Naive B cell (primary cell): ENCODE results near the gene AKAP13. TPM values are rescaled to one million over a fixed set of nuclear protein-coding genes. Genes with fewer than 3 reads are reported as not detected.

Source experiments
- ATAC-seq, 2 donors: fragments of 150-1000 bp; cut with Tn5 transposase; 2 replicates each; pipeline ENCODE4 v1.10.0; 2021; ENCODE audit warnings: low read depth in 2 of 2, mild to moderate bottlenecking in 2 of 2, moderate library complexity in 2 of 2
- DNase-seq: peaks from one replicate; pipeline ENCODE4 v3.0.0; 2022
- H3K27ac Mint-ChIP-seq, 6 donors: one replicate each; pipeline ENCODE4 v1.8.0; 2020 to 2022; ENCODE audit warnings: mild to moderate bottlenecking in 6 of 6, mixed read lengths in 6 of 6, moderate library complexity in 5 of 6, inconsistent platforms in 2 of 6
- H3K27me3 Mint-ChIP-seq, 3 donors: one replicate each; pipeline ENCODE4 v1.8.0; 2021 to 2022; ENCODE audit warnings: mixed read lengths in 3 of 3, mild to moderate bottlenecking in 1 of 3
- H3K36me3 Mint-ChIP-seq, 2 donors: one replicate each; pipeline ENCODE4 v1.8.0; 2020 to 2022; ENCODE audit warnings: mixed read lengths in 2 of 2, inconsistent platforms in 1 of 2, mild to moderate bottlenecking in 1 of 2
- H3K4me1 Mint-ChIP-seq, 3 donors: one replicate each; pipeline ENCODE4 v1.8.0; 2020 to 2022; ENCODE audit warnings: mixed read lengths in 3 of 3, inconsistent platforms in 1 of 3, mild to moderate bottlenecking in 1 of 3, moderate library complexity in 1 of 3
- H3K4me3 Mint-ChIP-seq, 8 donors: one replicate each; pipeline ENCODE4 v1.8.0; 2020 to 2022; ENCODE audit warnings: mild to moderate bottlenecking in 8 of 8, mixed read lengths in 8 of 8, moderate library complexity in 8 of 8, inconsistent platforms in 2 of 8
- H3K9me3 Mint-ChIP-seq, 7 donors: one replicate each; pipeline ENCODE4 v1.8.0; 2020 to 2022; ENCODE audit warnings: mixed read lengths in 7 of 7, mild to moderate bottlenecking in 5 of 7, inconsistent platforms in 2 of 7, moderate library complexity in 1 of 7
- polyA plus RNA-seq, 6 donors: library from polyadenylated mRNA; unstranded; fragments of 300-500 nt; fragmentation: Illumina TruSeq; gene quantifications; one replicate each; pipeline ENCODE4 v1.2.3, GENCODE V29; 2021; ENCODE audit warnings: low read depth in 6 of 6

AKAP13 gene
- polyA plus RNA-seq, 6 donors from 2014 or later = 63.4 to 185 (median 122) TPM

DNA sequence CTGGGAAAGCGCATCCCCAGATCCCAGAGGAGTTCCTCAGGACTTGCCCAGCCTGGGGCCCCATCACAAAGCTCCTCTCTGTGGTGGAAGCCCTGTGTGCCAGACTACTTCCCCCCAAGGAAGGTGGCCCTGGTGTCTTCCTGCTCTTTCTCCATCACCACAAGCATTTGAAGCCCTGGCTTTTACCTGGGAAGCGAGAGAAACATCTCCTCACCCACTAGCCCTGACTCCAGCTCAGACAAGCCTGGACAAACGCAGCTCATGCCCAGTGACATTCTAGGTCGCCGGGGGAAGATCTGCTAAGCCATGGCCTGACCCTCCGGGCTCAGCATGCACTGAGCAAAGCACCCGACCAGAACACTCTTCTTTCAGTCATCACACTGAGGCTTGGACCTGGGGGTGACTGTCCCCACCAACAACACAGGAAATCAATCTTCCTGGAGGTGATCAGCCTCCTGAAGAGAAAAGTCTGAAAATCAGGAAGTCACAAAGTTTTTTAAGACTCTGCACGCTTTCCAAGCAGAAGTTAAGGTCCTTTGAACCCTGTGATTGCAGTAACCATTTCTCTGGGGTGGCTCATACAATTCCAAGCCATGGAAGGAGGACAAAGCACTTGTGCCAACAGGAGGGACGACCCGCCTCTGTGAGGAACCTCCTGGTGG lies 373.5 kb downstream of the AKAP13 start:
- Mint-ChIP-seq H3K4me3 (no peak overlapping the region), H3K27ac (no peak overlapping the region), H3K9me3 (no peaks in the 10 kb centered on the region), H3K27me3 (no peaks in the 10 kb centered on the region), H3K36me3 (no peaks in the 10 kb centered on the region), H3K4me1 (peaks cover 4 to 6% (median 5%) of the 10 kb centered on the region in 3 donors)
- DNase-seq (no peak), ATAC-seq (no peak)

DNA sequence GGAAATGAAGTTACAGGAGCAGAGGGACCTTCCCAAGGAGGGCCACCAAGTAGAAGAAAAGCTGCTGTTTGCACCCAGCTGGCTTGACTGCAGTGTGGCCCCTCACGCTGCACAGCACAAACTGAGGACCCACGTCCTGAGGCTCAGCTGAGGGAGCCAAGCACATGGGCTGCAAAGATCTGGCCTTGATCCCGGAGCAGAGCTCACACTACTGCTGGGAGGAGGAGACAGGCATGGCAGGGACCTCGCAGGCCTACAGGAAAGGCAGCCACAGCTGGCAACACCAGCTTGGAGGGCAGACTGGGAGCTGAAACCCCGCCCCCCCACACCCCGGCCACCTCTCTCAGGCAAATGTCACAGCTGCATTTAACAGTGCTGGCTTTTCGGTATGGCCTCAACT lies 374.6 kb downstream of the AKAP13 start:
- Mint-ChIP-seq H3K27ac (peak overlapping the region in 1 of 6 donors; percentile 32), H3K9me3 (no peaks in the 10 kb centered on the region), H3K36me3 (no peaks in the 10 kb centered on the region), H3K4me3 (no peak overlapping the region), H3K4me1 (peaks cover 3 to 5% (median 4%) of the 10 kb centered on the region in 3 donors), H3K27me3 (no peaks in the 10 kb centered on the region)
- DNase-seq = no peak
- ATAC-seq = no peak

DNA sequence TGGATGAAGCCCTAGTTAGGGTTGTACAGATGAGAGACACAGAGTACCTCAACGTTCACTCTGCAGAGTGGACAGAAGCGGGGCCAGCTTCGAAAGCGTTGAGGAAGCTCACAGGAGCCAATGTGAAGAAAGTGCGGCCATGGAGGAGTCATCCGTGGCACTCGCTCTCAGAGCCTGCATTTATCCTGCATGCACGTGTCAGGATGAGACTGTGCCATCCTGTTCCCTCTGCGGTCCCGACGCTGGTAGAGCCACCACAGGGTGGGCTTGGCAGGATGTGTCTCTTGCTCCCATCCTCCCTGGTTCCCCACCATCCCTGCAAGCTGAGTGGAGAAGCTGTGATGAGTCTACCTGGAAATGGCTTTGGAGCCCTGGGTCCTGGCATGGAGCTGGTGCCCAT lies 375.1 kb downstream of the AKAP13 start:
- Mint-ChIP-seq H3K9me3 (no peaks in the 10 kb centered on the region), H3K27ac (no peak overlapping the region), H3K27me3 (no peaks in the 10 kb centered on the region), H3K4me3 (no peak overlapping the region), H3K4me1 (peaks cover 3 to 5% (median 4%) of the 10 kb centered on the region in 3 donors), H3K36me3 (no peaks in the 10 kb centered on the region)
- no peak for ATAC-seq
- DNase-seq = no peak

DNA sequence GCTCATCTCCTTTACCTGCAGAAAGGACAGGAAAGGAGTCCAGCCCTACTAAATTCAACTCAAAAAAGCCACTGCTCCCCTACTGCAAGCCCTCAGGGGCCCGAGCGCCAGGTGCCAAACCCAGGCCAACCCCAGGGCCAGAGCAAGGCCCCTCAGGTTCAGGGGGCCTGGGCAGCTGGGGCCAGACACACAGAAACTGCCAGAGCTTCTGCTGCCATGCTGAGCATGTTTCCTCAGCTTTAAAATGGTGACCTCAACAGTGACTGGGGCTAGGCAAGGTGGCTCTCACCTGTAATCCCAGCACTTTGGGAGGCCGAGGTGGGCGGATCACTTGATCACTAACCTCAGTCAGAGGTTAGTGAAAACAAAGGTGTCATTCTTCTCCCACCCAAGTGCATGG lies 375.5 kb downstream of the AKAP13 start:
- no peak for DNase-seq
- H3K4me1 Mint-ChIP-seq = peaks cover 3 to 5% (median 4%) of the 10 kb centered on the region in 3 donors
- H3K36me3 Mint-ChIP-seq = no peaks in the 10 kb centered on the region
- no peaks in the 10 kb centered on the region for H3K27me3 Mint-ChIP-seq
- no peak overlapping the region for H3K27ac Mint-ChIP-seq
- H3K4me3 Mint-ChIP-seq = peak overlapping the region in 1 of 8 donors; percentile 22
- no peaks in the 10 kb centered on the region for H3K9me3 Mint-ChIP-seq
- ATAC-seq = no peak

DNA sequence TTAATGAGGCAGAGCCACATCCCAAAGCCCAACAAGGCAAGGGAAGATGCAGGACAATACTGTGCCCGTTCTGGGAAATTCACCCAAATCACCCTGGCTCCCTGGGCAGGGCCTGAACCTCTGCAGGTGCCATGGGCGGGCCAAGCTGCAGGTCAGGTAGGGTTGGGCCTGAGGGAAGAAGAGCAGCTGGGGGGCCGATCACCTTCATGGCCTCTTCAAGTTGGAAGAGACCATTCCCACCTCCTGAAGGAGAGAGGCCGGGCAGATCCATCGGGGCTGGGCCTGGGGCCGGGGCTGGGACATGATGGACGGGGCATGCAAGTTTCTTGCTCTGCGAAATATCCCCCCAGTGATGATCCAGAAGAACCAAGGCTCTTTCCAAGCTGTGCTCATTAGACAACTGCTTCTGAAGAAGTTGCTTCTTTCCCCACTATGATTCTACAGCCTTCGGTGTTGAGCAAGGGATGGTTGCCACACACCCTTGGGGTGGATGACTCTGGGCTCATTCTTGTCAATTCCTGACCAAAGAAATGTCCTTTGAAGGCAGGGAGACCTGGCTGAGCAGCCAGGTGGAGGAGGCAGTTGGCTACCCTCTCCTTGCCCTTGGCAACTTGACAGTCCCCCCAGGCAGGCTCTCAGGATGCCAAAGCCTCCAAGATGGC lies 376.1 kb downstream of the AKAP13 start:
- no peaks in the 10 kb centered on the region for H3K27me3 Mint-ChIP-seq
- no peaks in the 10 kb centered on the region for H3K9me3 Mint-ChIP-seq
- no peak overlapping the region for H3K4me3 Mint-ChIP-seq
- DNase-seq (no peak), ATAC-seq (no peak)
- H3K27ac Mint-ChIP-seq = no peak overlapping the region
- H3K4me1 Mint-ChIP-seq = peaks cover 3 to 5% (median 4%) of the 10 kb centered on the region in 3 donors
- no peaks in the 10 kb centered on the region for H3K36me3 Mint-ChIP-seq

DNA sequence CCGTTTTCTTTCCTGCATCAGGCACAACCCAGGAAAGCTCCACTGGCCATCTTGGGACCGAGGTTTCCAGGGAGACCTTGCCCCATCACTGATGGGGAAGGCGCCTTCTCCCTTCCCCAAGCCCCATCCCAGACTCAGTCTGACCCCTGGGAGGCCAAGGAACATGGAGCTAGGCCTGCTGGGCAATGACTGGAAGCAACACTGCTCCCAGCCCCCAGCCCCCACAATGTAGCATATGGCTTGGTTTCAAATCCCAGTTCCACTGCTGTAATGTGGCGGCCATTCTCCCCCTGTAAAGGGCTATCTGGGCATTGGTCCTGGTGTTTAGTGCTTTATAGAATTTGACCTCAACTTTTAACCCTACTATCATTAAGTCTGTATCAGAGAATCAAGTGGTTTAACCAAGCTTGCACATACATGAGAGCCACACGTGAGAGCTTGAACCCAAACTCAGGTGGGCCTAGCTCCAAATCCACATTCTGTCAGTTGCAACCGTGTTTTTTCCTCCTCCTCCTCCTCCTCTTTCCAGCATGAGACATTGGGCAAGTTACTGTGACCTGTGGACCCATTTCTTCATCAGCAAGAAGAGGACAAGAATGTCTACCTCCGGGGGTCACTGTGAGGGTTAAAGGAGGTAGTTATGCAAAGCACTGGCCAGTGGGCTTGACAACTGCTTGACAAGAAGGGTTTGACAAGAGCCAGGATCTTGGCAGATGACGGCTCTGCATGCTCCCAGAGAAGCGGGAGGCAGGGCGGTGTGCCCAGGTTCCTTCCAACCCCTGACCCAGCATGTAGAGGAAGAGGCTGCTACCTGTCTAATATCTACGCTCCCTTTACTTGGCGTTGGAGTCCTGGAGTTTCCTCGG lies 376.9 kb downstream of the AKAP13 start:
- Mint-ChIP-seq H3K36me3 (no peaks in the 10 kb centered on the region), H3K4me3 (no peak overlapping the region), H3K27me3 (no peaks in the 10 kb centered on the region), H3K4me1 (peaks cover 3 to 5% (median 4%) of the 10 kb centered on the region in 3 donors), H3K27ac (peak overlapping the region in 1 of 6 donors; percentile 34), H3K9me3 (no peaks in the 10 kb centered on the region)
- no peak for ATAC-seq
- no peak for DNase-seq

DNA sequence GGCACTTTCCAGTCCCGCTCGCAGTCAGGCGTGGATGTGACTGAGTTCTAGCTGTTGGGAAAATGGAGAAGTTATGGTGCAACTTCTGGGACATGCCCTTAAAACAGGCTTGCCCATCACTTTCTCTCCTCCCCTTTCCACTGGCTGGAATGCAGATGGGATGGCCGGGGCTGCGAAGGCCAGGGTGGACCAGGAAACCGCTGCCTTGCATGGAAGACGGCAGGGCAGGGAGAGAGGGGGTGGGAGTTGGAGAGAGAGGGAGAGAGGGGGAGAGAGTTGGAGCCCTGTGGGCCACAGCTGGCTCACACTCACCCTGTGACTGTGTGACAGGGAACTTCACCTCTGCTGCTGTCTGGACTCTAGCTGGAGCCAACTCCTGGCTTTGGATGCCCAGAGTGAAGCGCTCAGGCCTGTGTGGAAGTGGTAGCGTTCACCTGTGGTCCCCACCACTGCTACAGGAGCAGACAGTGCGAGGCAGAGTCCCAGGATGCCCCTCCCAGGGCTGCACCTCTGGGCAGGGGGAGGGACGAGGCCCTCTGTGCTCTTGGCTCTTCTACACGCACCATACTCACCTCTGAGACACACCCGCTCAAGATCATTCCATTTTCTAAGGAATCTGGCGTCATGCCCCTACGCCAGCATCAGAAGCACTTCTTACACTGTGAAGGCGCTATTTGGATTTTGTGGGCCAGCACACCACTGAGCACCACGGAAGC lies 377.7 kb downstream of the AKAP13 start:
- DNase-seq = no peak
- no peak for ATAC-seq
- no peaks in the 10 kb centered on the region for H3K36me3 Mint-ChIP-seq
- no peak overlapping the region for H3K4me3 Mint-ChIP-seq
- H3K27me3 Mint-ChIP-seq = no peaks in the 10 kb centered on the region
- peaks cover 0 to 4% (median 0%) of the 10 kb centered on the region in 3 donors for H3K4me1 Mint-ChIP-seq
- H3K27ac Mint-ChIP-seq = no peak overlapping the region
- no peaks in the 10 kb centered on the region for H3K9me3 Mint-ChIP-seq

DNA sequence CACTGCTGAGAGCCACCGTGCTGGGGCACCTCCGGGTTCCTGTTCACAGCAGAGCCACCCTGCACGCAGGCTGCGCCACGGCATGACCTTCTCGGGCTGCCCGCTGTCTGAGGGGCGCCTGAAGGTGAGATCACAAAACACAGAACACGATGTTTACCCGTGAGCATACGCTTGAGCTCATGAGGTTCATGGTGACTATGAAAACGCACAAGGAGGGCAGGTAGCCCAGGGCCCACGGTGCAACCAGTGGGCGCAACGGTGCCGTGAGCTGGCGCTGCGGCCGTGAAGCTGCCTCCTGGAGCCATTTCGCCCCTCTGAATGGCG lies 378.2 kb downstream of the AKAP13 start:
- Mint-ChIP-seq H3K9me3 (no peaks in the 10 kb centered on the region), H3K4me1 (peaks cover 0 to 4% (median 0%) of the 10 kb centered on the region in 3 donors), H3K36me3 (no peaks in the 10 kb centered on the region), H3K4me3 (no peak overlapping the region), H3K27me3 (no peaks in the 10 kb centered on the region), H3K27ac (no peak overlapping the region)
- no peak for ATAC-seq
- no peak for DNase-seq

DNA sequence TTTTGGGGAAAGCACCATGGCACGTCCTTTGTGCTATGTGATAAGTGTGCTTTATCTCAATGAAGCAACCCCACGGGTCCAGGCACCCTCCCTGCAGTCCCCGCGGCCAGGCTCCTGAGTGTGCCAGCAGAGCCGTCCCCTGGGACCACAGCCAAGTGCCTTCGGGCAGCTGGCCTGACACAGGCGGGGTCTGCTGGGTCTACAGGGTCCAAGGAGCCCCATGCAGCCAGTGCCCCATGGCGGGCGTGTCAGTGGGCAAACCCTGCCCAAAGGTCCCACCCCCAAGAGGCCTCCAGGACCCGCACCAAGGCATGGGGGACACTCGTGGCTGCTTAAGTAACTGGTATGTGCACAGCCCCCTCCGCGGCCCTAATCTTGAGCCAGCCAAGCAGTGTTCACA lies 379.0 kb downstream of the AKAP13 start:
- H3K9me3 Mint-ChIP-seq = no peaks in the 10 kb centered on the region
- no peak for ATAC-seq
- peaks cover 0 to 4% (median 0%) of the 10 kb centered on the region in 3 donors for H3K4me1 Mint-ChIP-seq
- H3K27me3 Mint-ChIP-seq = no peaks in the 10 kb centered on the region
- no peak for DNase-seq
- no peaks in the 10 kb centered on the region for H3K36me3 Mint-ChIP-seq
- no peak overlapping the region for H3K4me3 Mint-ChIP-seq
- H3K27ac Mint-ChIP-seq = no peak overlapping the region

DNA sequence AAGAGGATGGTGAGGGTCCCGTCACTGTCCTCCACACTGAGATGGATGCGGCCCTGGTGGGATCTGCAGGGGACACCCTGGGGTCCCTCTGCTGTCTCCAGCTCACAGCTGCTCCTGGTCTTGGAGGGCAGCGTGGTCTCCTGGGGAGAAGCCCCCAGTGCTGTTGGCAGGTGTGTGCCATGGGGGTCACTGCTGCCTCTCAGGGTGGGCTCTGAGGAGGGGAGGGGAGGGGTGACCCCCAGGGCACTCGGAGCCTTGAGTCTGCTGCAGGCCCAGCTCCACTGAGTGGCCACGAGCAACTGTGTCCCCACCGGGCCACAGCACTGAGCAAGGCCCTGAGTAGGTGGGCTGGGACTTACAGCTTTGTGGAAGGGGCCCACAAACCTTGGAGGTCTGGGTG lies 379.6 kb downstream of the AKAP13 start:
- H3K27me3 Mint-ChIP-seq = no peaks in the 10 kb centered on the region
- peaks cover 0 to 4% (median 0%) of the 10 kb centered on the region in 3 donors for H3K4me1 Mint-ChIP-seq
- no peaks in the 10 kb centered on the region for H3K9me3 Mint-ChIP-seq
- no peak overlapping the region for H3K4me3 Mint-ChIP-seq
- no peak overlapping the region for H3K27ac Mint-ChIP-seq
- DNase-seq = no peak
- no peak for ATAC-seq
- no peaks in the 10 kb centered on the region for H3K36me3 Mint-ChIP-seq

DNA sequence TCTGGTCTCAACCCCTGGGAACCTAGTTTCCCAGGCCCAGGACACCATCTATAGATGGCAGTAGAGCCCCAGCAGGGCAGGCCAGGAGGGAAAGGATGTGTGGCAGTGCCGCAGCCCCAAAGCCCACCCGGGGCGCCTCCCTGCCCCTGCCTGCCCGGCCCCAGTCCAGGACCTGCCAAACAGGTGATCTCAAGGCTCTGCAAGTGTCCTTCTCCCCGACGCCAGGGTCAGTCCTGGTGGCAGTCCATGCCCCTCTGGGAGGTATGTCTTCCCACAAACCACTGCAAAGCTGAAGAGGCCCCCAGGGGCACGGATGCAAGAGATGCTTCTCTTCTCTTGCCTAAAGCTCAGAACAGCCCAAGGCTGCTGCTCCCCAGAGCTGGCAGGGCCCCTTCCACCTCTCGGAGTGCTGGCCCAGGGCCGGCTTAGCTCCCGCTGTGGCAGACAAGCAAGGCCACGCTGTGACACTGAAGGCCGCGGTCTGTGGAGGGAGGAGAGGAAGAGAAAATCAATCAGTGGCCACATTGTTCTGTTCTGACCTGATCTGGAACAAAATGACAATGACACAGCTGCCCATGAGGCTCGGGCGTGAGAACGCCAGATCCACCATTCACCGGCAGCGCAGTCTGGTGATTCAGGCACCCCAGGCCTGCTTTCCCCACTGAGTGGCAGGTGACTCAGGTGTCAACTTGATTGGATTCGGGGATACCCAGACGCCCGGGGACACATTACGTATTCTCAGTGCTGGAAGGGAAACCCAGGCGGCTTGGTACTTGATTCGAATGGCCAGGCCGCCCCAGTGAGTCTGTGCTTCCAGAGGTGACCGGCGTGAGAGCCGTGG lies 380.3 kb downstream of the AKAP13 start:
- H3K27me3 Mint-ChIP-seq = no peaks in the 10 kb centered on the region
- no peaks in the 10 kb centered on the region for H3K36me3 Mint-ChIP-seq
- ATAC-seq (no peak), DNase-seq (no peak)
- peaks cover 0 to 4% (median 0%) of the 10 kb centered on the region in 3 donors for H3K4me1 Mint-ChIP-seq
- H3K9me3 Mint-ChIP-seq = no peaks in the 10 kb centered on the region
- no peak overlapping the region for H3K27ac Mint-ChIP-seq
- H3K4me3 Mint-ChIP-seq = no peak overlapping the region

DNA sequence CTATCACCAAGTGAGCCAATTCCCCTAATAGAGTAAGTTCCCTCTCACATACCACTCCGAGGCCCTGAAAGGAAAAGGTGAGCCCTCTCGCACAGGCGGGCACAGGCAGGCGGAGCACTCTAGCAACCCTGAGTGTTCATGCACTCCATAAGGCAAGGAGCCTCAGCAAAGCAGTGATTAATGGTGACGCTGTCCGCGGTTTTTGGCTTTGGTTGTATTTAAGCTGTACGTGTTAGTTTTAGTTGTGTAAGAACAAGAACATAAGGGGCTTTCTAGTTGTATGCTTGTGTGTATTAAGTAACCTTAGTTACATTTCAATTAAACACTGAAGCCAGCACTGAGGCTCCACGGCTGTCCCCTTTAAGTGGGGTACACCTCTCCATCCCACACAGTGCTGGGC lies 381.2 kb downstream of the AKAP13 start:
- DNase-seq = no peak

More for the DNA sequence above, 381.2 kb downstream of the AKAP13 start:
- Mint-ChIP-seq H3K27me3 (no peaks in the 10 kb centered on the region), H3K9me3 (no peaks in the 10 kb centered on the region), H3K27ac (peak overlapping the region in 1 of 6 donors; percentile 69), H3K4me3 (no peak overlapping the region), H3K4me1 (peaks cover 0 to 4% (median 0%) of the 10 kb centered on the region in 3 donors), H3K36me3 (no peaks in the 10 kb centered on the region)
- no peak for ATAC-seq
